ENCODE results near the gene PLCB4. TPM values are rescaled to one million over a fixed set of nuclear protein-coding genes. Genes with fewer than 3 reads are reported as not detected.

Gene PLCB4
- polyA plus RNA-seq, 1 donor (not counting 4 experiments of a cell fraction or from before 2014, with no cell fraction given): 4.1 TPM

- no peaks in the 10 kb centered on the region for H3K4me1 ChIP-seq (ENCODE audit: control insufficient read depth, extremely low read depth, insufficient read depth, low read length)
- no peaks in the 10 kb centered on the region for H3K36me3 ChIP-seq (ENCODE audit: control insufficient read depth in 2 of 2, extremely low read depth in 1 of 2, insufficient read depth in 2 of 2, low read length in 2 of 2)
- H3K4me2 ChIP-seq (ENCODE audit: control insufficient read depth, extremely low read depth, insufficient read depth, low read depth, low read length): no peak overlapping the region
- H3K27me3 ChIP-seq (ENCODE audit: control insufficient read depth, extremely low read depth, insufficient read depth, low read length): no peaks in the 10 kb centered on the region
- no peak overlapping the region for H3K27ac ChIP-seq (ENCODE audit: control insufficient read depth, insufficient read depth, low read length)
- H3K9me3 ChIP-seq (ENCODE audit: control insufficient read depth, low read depth, low read length): no peaks in the 10 kb centered on the region
- DNase-seq (ENCODE audit: low read depth, low spot score): no peak
- FAIRE-seq: no peak
- H3K4me3 ChIP-seq (ENCODE audit: control insufficient read depth in 2 of 3, extremely low read depth in 1 of 3, insufficient read depth in 2 of 3, low read depth in 1 of 3, low read length in 3 of 3): no peak overlapping the region
- no peak overlapping the region for H3K9ac ChIP-seq (ENCODE audit: control insufficient read depth, extremely low read depth, insufficient read depth, low read length)
- H4K20me1 ChIP-seq (ENCODE audit: control insufficient read depth, extremely low read depth, insufficient read depth, low read length): no peaks in the 10 kb centered on the region
- no peaks in the 10 kb centered on the region for H3K79me2 ChIP-seq (ENCODE audit: control insufficient read depth, insufficient read depth, low read length)
- dilution Hi-C loops (cut with MboI; ENCODE audit: extremely low pct_ligation_motif_present, low sequenced_read_pairs): no loop called here
- no peak overlapping the region for H2AFZ ChIP-seq (ENCODE audit: control insufficient read depth, low read length)
- TF ChIP-seq EZH2 (IDR thresholded peaks at IDR 0.05; ENCODE audit: low read length): no peak
- no peak for TF ChIP-seq CTCF (optimal IDR thresholded peaks at IDR 0.05 in 1 of 3, IDR thresholded peaks at IDR 0.05 in 1 of 3, conservative IDR thresholded peaks at IDR 0.05 in 1 of 3; ENCODE audit: extremely low read depth in 1 of 3, insufficient read depth in 2 of 3, low read length in 3 of 3)
- no peaks in the 10 kb centered on the region for H3K9me1 ChIP-seq (ENCODE audit: control insufficient read depth, extremely low read depth, insufficient read depth, low read length)
These were observed 421.7 kb downstream of the PLCB4 start for GRCh38 chr20:9490631-9491030.

GRCh38 chr20:9491324-9491723, 422.4 kb downstream of the PLCB4 start:
- Histone ChIP-seq H3K4me3 (ENCODE audit: control insufficient read depth in 2 of 3, extremely low read depth in 1 of 3, insufficient read depth in 2 of 3, low read depth in 1 of 3, low read length in 3 of 3) (no peak overlapping the region), H4K20me1 (ENCODE audit: control insufficient read depth, extremely low read depth, insufficient read depth, low read length) (no peaks in the 10 kb centered on the region), H3K27me3 (ENCODE audit: control insufficient read depth, extremely low read depth, insufficient read depth, low read length) (no peaks in the 10 kb centered on the region), H3K9me1 (ENCODE audit: control insufficient read depth, extremely low read depth, insufficient read depth, low read length) (no peaks in the 10 kb centered on the region), H3K4me2 (ENCODE audit: control insufficient read depth, extremely low read depth, insufficient read depth, low read depth, low read length) (no peak overlapping the region), H3K36me3 (ENCODE audit: control insufficient read depth in 2 of 2, extremely low read depth in 1 of 2, insufficient read depth in 2 of 2, low read length in 2 of 2) (no peaks in the 10 kb centered on the region), H2AFZ (ENCODE audit: control insufficient read depth, low read length) (no peak overlapping the region), H3K4me1 (ENCODE audit: control insufficient read depth, extremely low read depth, insufficient read depth, low read length) (no peaks in the 10 kb centered on the region), H3K9ac (ENCODE audit: control insufficient read depth, extremely low read depth, insufficient read depth, low read length) (no peak overlapping the region), H3K79me2 (ENCODE audit: control insufficient read depth, insufficient read depth, low read length) (no peaks in the 10 kb centered on the region), H3K27ac (ENCODE audit: control insufficient read depth, insufficient read depth, low read length) (no peak overlapping the region), H3K9me3 (ENCODE audit: control insufficient read depth, low read depth, low read length) (no peaks in the 10 kb centered on the region)
- FAIRE-seq (no peak), DNase-seq (ENCODE audit: low read depth, low spot score) (no peak)
- dilution Hi-C loops (cut with MboI; ENCODE audit: extremely low pct_ligation_motif_present, low sequenced_read_pairs): no loop called here
- TF ChIP-seq EZH2 (IDR thresholded peaks at IDR 0.05; ENCODE audit: low read length): no peak
- no peak for TF ChIP-seq CTCF (optimal IDR thresholded peaks at IDR 0.05 in 1 of 3, IDR thresholded peaks at IDR 0.05 in 1 of 3, conservative IDR thresholded peaks at IDR 0.05 in 1 of 3; ENCODE audit: extremely low read depth in 1 of 3, insufficient read depth in 2 of 3, low read length in 3 of 3)
